ENCODE results near the gene TMEM266. TPM values are rescaled to one million over a fixed set of nuclear protein-coding genes. Genes with fewer than 3 reads are reported as not detected.
A peak's percentile ranks its signal among the peaks of the same experiment; 100 is the strongest.

TMEM266 gene
- polyA plus RNA-seq, 5 donors: 1.4 to 2.9 (median 2.6) TPM

DNA sequence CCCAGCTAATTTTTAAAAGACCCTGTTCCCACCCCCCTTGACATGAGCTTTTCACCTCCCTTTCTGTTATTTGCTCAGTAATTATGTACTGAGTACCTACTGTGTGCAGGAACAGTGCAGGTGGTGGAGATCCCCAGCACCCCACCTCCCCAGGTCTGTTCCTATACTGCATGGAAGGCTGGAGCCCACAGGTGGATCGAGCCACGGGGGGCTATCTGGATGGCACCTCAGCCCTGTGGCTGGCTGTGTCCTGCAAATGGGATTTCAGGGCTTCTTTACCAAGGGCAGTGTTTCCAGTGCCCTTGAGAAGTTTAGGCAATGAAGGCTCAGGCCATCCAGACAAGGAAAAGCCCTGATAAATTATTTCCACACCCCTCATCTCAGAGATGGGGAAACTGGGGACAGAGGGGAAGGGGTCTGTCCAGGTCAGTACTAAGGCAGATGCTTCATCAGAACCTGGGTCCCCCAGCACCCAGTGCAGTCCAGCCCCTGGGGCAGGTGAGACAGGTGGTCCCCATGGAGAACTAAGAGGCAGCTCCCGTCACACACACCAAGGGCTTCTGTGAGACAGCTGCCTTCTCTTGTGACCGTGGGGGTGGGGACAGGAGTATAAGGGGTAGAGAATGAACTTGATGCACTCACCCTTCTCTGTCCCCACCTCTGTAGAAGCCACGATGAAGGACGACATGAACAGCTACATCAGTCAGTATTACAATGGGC lies 141.9 kb downstream of the TMEM266 start:
- DNase-seq: no peak

DNA sequence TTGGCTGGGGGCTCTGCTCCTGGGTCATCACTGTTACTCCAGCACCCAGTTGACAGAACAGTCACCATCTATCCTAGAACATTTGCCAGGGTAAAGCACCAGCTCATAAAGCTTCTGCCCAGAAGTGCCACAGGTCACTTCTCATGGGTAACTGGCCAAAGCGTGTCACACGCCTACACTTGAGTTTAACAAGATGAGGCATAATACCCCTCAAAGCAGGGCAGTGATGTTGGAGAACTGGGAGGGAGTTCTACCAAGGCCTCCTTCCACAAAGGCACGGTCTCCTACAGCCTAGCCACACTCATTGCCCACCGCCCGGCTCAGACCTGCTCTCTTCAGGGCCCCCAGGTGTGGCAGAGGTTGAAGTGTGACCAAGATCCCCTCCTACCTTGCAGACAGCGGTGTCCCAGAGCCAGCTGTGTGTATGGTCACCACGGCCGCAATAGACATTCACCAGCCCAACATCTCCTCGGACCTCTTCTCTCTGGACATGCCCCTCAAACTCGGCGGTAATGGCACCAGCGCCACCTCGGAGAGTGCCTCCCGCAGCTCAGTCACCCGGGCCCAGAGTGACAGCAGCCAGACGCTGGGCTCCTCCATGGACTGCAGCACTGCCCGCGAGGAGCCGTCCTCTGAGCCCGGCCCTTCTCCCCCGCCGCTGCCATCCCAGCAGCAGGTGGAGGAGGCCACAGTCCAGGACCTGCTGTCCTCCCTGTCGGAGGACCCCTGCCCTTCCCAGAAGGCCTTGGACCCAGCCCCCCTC lies 143.7 kb downstream of the TMEM266 start:
- no peak for DNase-seq

DNA sequence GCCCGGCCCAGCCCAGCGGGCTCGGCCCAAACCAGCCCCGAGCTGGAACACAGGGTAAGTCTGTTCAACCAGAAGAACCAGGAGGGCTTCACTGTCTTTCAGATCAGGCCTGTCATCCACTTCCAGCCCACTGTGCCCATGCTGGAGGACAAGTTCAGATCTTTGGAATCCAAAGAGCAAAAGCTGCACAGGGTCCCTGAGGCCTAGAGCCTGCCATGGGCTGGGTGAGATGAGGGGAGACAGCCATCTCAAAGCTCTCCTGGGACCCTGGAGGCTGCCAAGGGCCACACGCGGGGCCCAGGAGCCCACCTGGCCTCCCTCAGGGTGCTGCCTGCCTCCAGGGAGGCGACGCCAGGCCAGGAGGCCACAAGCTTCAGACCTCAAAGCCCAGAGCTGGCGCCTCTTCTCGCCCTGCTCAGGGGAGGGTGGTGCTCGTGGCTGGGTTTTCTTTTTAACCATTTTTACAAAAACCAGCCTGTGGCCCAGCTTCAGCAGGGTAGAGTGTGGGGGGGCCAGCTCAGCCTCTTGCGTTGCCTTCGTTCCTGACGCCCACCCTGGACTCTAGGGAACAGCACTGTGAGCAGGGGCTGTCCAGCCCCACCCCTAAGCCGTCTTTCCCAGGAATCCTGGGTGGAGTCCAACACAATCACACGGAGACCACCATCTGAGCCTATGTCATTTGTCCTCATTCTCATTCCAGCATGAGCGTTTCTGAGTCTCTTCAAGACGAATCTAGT lies 144.5 kb downstream of the TMEM266 start:
- no peak for DNase-seq

DNA sequence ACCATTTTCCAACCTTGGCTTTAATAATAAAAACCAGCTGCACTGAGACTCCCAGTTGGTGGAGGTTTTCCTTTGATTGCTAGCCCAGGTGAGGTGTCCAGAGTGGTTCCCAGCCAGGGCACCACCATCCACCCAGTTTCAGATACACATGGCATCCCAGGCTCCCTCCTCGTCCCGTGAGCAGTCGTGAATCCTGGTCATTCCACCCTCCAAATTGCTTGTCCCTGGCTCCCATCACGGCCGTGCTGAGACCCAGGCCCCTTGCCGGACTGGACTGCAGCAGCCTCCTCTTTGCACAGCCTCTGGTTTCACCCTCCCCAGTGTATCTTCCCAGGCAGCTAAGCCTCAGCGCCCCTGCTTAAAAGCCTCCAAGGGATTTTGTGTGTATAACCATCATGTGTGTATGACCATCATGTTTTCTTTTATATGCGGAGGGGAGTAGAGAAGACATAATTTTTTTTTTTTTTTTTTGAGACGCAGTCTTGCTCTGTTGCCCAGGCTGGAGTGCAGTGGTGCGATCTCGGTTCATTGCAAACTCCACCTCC lies 145.2 kb downstream of the TMEM266 start:
- no peak for DNase-seq

DNA sequence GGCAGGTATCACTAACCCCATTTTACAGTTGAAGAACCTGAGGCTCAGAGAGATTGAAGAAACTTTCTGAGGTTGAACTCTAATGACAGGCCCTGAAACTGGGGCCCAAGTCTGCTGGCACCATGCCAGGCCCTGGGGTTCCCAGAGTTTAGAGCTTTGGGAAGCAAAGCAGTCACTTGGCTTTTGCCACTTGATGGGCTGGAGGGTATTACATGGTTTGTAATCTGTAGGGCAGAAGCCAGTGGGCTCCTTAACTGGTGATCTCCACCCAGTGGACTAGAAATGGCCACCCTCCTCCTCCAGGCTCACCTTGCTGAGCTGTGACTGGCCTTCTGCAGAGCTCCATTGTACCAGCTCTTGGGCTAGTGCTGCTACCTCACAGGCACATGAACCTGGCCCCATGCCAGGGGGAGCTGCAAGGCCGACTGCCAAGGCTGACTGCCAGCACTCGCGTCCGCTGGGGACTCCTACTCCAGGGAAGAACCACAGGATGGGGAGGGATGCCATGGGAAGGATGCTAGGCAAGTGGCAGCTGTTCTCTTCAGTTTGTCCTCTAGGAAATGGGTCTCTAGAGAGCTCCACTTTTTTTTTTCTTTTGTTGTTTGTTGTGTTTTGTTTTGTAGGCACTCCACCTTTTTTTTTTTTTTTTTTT lies 146.7 kb downstream of the TMEM266 start:
- peak in 1 of 2 donors; percentile 46 for DNase-seq

DNA sequence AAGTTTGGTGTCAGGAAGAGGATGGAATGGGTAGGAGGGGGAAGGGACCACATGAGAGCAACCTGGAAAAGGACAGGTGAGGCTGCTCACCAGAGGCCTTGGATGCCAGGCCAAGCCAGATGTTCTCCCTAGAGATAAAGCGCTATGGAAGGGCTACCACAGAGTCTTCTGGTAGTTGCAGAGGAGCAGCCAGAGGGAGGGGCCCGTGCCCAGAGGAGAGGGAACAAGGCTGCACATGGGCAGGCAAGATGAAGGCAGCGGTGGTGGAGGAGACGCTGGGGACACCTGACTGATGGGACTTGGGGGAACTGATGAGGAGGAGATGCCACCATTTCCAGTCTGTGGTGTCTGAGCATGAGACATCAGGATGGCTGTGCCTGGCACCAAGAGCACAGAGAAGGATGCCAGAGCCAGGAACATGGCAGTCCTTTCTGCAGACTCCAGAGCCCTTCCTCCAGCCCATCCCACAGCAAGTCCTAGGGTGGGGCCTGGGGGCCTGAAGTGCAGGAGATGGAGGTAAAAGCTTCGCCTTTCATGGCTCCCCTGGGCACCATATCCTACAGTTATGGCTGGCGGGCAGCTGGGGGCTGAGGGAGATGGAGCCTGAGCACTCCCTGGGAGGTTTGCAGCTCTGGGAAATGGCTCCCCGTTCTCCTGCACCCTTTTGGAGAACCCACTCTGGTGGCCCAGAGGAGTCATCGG lies 148.4 kb downstream of the TMEM266 start:
- no peak for DNase-seq

DNA sequence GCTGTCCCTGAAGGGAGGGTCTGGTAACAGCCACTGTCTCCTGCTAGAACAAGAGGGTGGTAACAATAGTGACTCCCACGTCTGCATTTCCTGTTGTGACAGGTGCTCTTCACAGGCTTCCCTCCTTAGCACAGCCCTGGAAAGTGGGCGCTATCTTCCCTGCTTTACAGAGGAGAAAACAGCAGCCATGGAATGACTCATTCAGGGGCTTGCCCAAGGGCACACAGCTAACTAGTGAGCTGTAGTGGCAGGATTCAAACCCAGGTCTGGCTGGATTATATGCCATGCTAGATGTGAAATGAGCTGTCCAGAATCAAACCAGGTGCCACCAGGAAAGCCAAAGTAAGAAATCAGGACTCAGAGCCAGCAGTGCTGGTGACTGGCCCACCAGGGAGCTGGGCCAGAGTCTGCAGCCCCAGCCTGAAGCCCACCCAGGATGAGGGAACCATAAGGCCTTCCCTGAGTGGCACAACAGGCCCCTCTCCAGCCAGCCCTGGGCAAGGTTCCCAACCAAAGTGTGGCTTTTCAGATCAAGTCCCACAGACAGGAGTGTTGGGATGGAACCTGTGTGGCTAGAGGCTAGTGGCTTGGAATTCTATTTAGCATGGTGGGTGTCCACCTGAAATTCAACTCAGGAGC lies 149.1 kb downstream of the TMEM266 start:
- no peak for DNase-seq

DNA sequence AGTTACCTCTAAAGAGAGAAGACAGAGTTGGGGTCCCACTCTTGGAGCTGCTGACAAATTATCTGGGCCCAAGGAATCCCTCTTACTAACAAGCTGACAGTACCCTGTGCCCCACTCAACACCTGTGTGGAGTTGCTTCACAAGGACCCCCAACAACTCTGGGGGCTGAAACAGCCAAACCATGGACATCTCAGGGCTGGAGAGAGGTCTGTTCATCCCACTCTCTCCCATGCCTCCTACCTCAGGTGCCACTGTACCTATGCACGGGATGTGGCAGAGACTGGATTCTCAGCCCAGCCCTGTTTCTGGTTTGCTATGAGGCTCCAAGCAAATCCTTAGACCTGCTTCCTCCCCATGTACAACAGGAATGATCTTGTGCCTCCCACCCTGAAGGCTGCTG lies 149.7 kb downstream of the TMEM266 start:
- no peak for DNase-seq

DNA sequence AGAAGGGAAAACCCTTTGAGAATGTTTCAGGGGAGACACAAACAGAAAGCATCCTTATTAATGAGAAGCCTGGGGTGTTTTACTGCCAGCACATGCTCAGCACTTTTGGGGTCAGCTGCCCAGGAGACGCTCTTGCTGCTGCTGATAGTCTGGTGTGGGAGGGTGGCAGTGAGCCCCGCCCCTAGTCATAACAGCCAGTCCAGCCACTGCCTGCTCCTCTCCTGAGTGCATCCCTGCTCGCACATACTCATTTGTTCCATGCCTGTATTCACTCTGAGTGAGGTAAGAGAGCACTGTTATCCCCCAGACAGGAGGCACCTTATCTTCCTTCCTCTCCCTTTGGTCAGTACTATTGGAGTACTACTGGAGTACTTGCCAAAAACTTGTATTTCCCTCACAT lies 150.2 kb downstream of the TMEM266 start:
- no peak for DNase-seq

DNA sequence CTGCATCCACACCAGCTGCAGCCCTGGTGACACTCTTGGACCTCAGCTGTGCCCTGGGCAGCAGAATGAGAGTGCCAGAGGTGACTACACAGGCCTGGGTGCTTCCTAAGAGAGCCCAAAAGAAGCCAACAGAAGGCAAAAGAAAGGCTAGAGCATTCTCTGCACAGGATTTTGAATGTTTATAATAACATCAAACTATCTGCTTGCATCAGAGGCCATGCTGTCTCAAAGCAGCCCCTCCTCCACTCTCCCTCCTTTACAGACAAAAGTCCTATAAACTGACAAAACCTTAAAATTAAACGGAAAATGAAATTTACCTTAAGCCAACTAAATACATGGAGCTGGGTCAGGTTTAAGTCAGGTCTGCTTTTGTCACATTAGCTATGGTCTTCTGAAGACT lies 155.8 kb downstream of the TMEM266 start:
- DNase-seq: no peak

DNA sequence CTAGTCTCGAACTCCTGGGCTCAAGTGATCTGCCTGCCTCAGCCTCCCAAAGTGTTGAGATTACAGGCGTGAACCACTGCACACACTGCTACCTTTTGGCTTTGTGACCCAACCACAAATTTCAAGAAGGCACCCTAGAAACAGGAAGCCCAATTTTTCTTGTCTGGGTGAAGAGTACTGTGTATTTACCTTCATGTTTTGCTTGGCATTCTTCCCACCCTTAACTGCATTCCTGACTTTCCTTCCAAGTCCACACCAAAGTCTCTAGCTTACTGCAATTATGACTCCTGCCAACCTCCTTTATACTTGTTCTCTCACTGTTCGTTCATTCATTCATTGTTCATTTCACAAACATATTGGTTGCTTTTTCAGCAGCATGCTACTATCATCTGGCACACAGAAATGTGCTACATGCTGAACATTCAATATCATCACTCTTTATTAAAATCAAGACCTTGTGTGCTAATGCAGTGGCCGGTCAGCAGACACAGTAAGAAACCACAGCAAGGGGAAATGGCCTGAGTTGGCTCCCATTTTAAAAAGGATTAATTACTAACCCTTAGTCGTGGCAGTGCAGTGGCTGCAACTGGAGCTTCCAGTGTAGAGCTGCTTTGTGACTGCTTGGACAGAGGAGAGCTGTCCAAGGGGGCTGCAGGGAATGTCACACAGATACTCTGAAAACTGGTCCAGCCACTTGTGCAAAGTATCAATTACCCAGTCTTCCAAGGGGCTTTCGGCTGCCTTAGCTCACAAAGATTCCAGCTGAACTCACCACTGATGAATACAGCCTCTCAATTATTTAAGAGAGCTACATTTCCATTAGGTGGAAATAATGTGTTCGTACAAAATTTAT lies 157.5 kb downstream of the TMEM266 start:
- DNase-seq: peak in 1 of 2 donors; percentile 24

DNA sequence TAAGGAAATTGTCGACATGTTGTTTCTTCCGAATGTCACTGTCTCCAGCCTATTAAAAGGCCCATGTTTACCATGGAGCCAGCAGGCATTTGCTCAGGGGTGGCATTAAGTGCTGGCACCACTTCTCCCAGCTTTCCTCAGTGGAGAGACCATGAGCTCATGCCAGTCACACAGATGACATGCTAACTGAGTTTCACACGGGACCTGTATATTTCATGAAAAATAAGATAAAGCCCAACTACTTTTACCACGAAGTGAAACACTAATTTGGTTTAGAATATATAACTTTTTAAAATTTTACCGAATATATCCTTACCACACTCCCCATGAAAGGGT lies 158.1 kb downstream of the TMEM266 start:
- no peak for DNase-seq

DNA sequence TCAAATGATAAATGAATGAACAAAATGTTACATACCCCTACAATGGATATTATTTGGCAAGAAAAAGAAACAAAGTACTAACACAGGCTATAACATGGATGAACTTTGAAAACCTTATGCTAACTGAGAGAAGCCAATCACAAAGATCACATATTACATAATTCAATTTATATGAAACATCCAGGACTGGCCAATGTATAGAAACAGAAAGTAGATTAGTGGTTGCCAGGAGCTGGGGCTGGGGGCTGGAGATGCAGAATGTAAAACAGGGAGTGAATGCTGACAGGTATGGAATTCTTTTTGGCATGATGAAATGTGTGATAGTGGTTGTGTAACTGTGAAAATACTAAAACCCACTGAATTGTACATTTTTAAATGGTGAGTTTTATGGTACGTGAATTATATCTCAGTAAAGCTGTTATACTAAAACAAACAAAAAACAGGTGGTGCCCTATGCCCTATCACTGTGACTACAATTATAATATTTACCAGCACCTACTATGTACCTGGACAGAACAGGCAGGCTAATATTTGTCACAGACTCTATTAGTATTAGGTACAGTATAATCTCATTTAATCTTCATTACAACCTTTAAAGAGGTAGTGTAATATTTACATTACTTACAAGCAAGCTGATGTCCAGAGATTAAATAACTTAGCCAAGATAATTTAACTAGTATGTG lies 161.4 kb downstream of the TMEM266 start:
- DNase-seq: no peak

DNA sequence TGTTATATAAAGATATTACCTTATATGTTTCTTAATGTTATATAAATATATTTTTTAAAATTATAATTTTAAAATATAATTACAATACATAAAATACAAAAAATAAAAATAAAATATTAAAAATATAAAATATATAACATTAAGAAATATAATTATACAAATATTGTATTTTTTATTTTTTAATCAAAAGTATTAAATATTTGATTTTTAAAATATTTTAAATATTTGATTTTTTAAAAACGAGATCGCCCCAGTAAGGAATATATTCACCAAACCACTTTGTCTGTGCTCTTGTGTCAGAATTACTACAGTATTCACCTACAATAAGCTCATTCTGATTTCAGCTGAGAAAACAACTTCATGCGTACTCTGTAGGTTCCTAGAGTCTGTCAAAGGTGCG lies 162.4 kb downstream of the TMEM266 start:
- DNase-seq: no peak

DNA sequence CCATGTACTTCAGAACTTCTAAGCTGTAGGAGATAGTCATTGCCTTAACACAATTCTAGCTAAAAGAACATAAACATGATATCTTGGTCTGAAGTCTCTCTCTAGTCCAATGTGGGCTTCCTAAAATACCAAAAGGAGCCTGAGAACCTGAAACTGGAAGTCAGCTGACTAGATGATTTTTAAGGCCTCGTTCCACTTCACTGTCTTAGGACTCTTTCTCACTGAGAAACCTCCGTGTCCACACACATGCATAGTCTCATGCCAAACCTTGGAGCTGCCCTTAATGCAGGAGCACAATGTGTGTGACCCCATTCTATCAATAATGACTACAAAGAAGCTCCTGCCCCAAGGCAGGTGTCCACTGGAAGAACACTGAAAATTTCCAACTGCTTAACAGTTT lies 163.7 kb downstream of the TMEM266 start:
- no peak for DNase-seq

DNA sequence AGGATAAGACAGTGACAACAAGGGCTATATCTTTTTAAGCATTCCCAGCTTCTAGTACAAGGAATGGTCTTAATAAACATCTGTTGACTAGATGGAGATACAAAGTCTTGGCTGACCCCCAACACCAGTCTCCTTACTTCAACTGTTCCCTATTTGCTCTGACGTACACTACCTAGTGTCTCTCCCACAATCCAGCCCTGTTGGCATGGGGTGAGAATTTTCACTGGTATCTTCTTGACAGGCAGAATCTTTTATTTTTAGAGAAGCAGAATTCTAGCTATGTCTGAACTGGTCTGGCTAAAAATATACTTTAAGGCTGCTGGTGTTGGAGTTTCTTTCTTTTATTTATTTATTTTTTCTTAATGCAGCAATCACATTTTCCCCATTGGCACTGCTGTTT lies 169.5 kb downstream of the TMEM266 start:
- no peak for DNase-seq

DNA sequence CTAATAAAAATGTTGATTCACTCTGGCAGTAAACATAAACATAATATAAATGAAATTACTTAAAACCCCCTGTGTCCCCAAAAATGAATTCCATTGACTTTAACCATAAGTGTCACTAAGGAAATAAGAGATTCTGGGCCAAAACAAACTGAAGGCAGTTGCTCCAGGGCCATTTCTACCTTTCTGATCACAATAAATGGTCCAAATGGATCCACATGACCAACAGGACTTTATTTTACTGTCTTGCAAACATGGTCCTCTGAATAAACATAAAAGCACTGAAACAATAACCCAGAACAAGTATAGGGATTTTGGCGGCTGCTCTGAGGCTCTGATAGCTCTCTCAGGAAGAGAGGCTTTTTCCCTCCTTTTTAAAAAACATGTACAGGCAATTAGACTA lies 174.1 kb downstream of the TMEM266 start:
- no peak for DNase-seq

DNA sequence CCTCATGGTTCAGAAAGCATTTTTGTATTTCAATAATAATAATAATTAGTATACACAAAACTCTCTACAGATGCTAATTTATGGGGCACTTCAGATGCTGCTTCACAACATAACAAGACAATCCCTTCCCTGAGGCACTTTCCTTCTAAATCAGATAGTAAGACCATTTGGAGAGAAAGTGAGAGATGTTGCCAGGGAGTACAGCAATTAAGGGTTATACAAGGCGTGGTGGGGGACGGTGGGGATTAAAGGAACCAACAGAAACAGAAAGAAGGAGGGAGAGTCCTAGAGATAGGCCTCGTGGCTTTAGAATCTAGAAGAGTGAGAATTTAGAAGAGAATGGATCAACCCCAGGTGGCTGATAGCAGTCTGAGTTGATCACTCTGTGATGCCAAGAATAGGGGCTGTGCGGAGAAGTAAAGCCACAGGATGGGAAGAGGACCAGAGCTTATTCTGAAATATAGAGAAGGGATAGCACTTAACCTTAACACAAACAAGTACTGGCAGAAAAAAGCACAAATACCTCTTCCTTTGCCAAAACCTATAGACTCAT lies 174.6 kb downstream of the TMEM266 start:
- DNase-seq: no peak

Data from right lung (tissue), 5 donors.